T47D (cell line): ENCODE measurements around the gene SLC22A7.

ENCODE experiments used
- DNase-seq, 2 experiments: peaks; one replicate each; pipeline versions ENCODE4 v3.0.0 to v3.0.0-alpha.2; 2011 to 2012; ENCODE audit warnings: low read depth in 1 of 2, low spot score in 1 of 2
- JUND ChIP-seq: IDR thresholded peaks from 2 replicates; pipeline ENCODE4 v1.6.1; 2012; ENCODE audit warnings: low read depth
- in situ Hi-C: cut with HindIII; loops from 2 replicates; pipeline ENCODE4 v1.10.0; 2016; ENCODE audit warnings: low sequenced_read_pairs, low pct_unique_long_range_greater_than_20kb

Gene SLC22A7

DNA sequence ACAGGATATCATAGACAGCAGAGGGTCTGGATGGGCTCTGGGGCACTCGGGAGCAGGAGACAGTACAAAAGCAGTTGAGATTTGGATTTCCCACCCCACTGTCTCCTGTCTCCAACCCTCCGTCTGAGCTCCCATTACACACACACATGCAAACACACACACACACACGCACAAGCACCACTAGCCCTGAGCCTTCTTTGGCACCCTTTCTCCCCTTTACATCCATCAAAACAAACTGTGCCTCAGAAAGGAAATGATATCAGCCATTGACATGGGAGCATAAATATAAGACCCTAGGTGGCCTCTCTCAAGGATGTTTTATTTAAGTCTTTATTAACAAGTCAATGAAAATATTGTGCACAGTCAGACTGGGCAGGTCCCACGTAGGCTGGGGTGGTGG is 37.3 kb upstream of the SLC22A7 start:
- DNase-seq, result no peak
- no peak for TF ChIP-seq JUND
- in situ Hi-C loops, result no loop called here

DNA sequence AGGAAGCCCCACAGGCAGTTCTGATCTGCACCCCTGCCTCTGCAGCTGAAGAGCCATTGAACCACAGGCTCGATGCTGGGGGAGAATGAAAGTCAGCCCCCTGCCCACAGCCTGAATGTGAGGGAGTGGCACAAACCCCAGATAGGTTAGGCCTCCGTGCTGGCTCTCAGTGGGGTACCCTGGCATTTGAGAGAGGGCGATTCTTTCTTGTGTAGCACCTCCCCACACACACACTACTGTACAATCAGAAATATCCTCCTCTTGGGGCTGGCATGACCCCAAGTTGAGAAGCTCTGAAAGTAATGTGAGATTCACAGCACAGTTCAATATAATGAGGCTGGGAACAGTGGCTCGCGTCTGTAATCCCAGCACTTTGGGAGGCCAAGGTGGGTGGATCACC is 36.9 kb upstream of the SLC22A7 start:
- in situ Hi-C loops, result no loop called here

DNA sequence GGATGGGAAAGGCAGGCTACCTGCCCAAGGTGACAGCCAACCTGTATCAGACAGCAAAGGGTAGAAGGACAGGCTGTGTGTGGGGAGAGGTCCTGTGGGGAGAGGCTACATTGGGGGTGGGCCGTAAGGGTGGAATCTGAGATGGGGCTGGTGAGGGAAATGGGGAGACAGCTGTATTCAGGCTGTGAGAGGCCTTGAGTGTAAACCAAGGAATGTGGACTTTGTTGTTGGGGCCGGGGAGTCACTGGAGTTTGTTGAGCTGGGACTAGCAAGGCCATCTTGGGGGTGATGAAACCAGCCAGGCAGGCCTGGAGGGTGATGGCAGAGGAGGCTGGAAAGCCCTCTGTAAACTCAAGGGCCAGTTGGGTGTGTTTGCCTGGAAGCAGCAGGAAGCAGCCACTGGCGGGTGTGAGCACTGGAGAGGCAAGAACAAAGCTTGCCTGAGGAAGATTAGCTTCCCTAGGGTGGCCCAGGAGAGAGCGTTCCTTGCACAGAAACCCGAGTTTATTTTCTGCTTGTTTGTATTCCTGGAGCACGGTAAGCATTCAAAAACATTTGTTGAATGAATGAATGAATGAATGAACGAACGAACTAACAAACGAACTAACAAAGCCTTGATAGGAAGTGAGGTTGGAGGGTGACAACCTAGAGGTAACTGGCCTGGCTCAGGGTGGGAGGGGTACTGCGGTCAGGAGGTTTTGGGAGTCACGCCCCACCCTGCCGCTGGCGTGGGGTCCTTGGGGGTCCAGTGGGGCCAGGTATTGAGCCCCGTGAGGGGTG is 35.9 kb upstream of the SLC22A7 start:
- in situ Hi-C loops, result no loop called here
- DNase-seq, result peak in 1 of 2 experiments; percentile 47
- TF ChIP-seq JUND, result no peak

More for the DNA sequence above, 36.9 kb upstream of the SLC22A7 start:
- TF ChIP-seq JUND, result no peak
- DNase-seq, result no peak

DNA sequence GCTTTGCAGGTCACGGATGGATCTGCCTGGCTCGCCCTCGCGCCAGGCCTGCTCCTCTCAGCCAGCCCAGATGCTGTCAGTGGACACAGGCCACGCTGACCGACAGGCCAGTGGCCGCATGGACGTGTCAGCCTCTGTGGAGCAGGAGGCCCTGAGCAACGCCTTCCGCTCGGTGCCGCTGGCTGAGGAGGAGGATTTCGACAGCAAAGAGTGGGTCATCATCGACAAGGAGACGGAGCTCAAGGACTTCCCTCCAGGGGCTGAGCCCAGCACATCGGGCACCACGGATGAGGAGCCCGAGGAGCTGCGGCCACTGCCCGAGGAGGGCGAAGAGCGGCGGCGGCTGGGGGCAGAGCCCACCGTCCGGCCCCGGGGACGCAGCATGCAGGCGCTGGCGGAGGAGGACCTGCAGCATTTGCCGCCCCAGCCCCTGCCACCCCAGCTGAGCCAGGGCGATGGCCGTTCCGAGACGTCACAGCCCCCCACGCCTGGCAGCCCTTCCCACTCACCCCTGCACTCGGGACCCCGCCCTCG is 35.2 kb upstream of the SLC22A7 start:
- no peak for TF ChIP-seq JUND
- in situ Hi-C loops, result no loop called here
- DNase-seq, result no peak

DNA sequence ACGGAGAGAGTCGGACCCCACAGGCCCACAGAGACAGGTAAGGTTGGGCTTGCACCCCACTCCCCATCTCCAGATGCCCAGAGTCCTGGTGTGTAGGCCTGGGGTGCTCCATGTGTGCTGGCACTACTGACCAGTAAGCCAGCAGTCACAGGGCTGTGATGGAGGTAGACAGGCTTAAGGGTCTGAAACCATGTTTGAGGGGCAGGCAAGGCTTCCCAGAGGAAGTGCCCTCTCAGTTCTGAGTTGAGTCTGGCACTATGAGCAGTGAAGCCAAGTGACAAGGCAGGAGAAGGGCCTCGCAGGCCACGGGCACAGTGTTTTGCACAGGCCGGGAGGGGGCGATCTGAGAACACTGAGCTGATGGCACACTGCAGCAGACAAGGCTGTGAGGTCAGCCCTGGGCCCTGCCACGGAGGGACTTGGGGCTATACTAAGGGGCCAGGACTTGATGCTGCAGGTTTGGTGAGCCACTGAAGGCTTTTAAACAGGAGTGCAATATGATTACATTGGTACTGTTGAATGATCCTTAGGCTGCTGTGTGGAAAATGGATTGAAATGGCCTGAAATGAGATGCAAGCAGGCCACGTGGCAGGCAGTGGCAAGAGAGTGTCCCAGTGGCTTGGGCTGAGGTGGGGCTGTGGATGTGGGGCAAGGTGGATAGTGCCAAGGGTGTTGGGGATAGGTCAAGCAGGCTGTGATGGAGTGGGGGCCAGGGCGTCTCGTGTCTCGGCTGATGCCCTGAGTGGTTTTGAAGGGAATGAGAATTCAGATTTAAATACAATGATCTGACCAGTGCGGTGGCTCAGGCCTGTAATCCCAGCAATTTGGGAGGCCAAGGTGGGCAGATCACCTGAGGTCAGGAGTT is 34.5 kb upstream of the SLC22A7 start:
- DNase-seq, result peak; percentile 84 to 98
- in situ Hi-C loops, result no loop called here
- no peak for TF ChIP-seq JUND

DNA sequence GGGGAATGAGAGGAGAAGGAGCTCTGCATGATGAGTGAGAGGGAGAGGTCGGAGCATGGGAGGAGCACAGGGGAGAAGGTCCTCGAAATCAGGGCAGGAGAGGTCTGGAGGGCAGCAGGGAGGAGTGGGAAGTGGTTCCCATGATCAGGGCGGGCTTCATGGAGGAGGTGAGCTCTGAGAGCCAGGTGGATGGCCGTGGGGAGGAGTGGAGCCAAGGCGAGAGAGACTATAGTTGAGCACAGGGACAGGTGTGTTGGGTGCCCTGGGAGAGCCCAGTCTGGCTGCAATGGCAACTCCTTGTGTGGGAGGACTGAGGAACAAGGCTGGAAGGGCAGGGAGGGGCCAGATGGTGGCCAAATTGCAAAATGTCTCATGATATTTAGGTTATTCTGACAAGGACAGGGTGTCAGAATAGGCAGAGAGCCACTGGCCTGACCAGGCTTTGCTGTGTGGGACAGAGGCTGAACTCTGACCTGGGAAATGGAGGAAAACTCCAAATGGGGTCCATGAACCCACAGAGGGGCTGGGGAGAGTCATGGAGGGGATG is 33.4 kb upstream of the SLC22A7 start:
- TF ChIP-seq JUND, result no peak
- DNase-seq, result no peak
- in situ Hi-C loops, result no loop called here

DNA sequence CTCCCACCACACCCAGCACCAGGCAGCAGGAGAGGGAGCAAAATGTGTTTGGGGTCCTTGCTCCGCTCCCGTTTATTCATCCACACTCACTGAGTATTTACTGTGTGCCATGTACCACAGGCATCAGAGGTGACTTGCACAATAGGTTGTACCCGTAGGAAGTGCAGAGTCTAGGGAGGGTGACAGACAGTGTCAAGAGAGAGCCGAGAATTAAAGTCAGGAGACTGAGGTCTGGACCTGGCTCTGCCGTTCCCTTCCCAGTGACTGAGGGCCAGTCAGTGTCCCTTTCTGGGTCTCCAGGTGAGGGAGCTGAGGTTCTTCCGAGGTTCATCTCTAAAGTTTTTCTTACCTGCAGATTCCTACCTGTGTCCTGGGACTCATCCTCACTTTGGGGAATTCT is 32.5 kb upstream of the SLC22A7 start:
- no peak for TF ChIP-seq JUND
- in situ Hi-C loops, result no loop called here
- no peak for DNase-seq

DNA sequence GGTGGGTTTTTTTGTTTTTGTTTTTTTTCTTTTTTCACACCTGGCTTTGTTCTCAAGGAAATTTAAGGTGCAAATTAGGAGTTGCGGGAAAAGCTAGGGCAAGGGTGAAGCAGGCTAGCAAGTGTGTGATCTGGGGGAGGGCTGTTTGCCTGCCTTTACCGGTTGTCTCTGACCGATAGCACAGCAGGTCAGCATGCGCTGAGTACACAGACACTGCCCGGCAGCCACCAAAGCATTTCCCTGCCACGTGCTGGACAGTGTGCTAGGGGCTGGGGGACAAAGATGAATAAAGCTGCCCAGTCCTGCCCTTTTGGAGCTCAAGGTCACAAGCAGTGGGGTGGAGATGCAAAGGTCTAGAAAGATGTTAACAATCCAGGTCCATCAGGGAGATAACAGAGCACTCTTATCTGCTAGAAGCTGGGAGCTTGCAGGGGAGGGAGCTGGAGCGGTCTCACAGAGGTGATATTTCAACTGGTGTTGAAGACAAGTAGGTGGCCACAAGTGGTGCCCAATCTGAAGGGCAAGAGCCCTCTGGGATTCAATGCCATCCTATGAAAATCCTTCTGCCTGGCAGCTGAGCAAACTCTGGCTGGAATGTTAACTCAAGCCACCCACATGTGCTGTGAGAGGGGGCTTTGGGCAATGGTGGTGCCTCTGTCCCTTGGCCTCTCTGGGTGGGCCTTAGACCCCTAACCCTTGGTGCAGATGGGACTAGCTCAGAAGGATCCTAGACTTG is 30.3 kb upstream of the SLC22A7 start:
- in situ Hi-C loops, result no loop called here
- no peak for TF ChIP-seq JUND
- DNase-seq, result no peak

DNA sequence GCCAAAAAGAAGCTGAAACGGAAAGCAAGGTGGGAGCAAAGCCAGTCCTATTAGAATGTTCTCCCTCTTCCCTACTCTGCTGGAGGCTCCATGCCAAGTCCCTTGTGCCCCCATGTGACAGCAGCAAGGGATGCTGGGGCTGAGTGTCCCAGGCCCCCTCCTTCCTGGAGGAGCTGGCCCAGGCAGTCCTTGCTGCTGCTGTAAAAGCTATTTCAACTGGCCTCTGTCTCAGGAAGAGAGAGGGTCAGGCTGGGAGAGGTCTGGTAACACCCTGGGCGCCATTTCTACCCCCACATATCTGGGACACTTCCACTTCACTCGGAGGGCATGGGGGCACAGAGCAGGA is 29.7 kb upstream of the SLC22A7 start:
- TF ChIP-seq JUND, result no peak
- in situ Hi-C loops, result no loop called here
- DNase-seq, result no peak

DNA sequence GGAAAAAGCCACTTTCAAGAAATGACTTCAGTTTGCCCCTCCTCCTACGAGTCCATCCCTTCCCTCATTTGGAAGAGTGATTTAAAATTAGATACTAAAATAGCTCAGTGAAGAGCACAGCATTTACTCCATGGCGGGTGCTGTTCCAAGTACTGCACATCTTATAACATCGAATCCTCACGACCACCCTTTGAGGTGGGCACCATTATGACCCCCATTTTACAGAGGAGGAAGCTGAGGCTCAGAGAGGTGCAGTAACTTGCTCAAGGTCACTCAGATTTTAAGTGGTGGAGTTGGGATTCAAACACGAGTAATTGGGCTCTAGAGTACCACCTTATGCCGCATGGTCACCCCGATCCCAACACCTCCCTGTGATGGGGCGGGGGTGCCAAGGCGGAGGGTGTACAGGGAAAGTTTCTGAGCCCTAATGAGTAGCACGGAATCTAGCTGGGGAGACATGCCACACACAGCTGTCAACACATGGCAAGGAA is 29.2 kb upstream of the SLC22A7 start:
- in situ Hi-C loops, result no loop called here
- DNase-seq, result no peak
- no peak for TF ChIP-seq JUND

DNA sequence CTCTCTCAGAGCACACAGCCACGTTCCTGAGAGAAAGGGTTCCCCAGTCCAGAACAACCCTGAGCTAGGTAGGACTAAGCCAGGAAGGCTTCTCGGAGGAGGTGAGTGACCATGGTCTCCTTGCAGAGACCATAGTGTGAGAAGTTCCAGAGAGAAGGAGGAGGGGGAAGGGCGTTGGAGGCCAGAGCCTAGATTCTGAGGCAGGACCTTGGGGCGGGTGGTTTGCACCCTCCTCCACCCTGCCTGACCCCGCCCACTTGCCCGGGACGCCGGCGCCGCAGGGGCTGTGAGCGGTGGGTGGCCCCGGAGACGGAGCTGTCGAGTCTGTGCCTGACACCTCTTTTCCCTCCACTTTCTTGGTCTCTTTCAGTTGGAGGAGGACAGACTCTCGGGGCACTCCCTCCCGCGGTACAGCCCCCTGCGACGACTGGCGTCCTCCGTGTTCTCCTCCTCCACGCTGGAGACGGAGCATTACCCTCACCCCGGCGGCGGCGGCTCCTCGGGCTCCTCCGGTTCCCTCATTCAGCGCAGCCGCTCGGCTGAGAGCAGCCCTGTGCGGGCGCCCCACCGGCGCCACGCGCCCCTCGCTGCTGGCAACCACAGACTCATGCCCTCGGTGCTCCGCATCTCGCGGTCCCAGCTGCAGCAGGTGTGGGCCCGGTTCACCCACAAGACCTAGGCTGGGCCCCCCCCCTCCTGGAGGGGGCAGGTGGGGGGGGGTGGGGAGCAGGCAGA is 28.6 kb upstream of the SLC22A7 start:
- in situ Hi-C loops, result no loop called here
- DNase-seq, result no peak
- no peak for TF ChIP-seq JUND

DNA sequence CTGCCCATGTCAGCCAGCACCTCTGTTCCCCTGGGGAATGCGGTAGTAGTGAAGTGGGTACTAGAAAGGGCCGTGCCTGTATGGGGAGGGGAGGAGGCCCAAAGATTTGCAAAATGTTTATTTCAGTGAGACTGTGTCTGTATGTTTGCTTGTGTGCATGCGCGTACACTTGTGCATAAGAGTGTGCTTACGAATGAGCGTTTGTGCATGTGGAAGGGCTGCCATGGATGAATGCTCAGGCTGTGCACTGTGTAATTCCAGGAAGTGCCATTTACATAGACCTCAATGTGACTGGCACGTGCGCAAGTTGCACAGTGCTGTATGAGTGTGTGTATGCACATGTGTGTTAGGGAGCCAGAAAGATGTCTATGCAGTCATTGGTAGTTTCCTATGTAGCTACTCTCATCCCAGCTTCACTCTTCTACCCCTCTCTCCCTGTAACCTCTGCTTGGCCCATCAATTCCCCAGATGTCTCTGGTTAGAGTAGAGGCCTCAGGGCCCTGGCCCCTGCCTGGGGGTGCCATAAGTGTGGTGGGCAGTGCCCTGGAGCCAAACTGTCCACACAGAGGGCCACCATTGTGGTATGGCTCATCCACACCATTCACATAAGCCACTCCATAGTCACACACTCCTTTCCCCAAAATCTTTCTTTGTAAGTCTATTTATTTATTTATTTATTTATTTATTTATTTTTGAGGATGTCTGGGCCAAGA is 26.8 kb upstream of the SLC22A7 start:
- no peak for TF ChIP-seq JUND
- in situ Hi-C loops, result no loop called here
- DNase-seq, result no peak
